AG09319 (cell line): ENCODE data around the gene NAMPT.

Experiments
- DNase-seq: peaks from one replicate; pipeline ENCODE4 v3.0.0-alpha.2; 2010; ENCODE audit warnings: low read depth; ENCODE audit errors: extremely low read depth
- TF ChIP-seq, protein P1 (sequence below): IDR thresholded peaks from 2 replicates; pipeline ENCODE4 v1.5.1; 2011; ENCODE audit warnings: low read depth, mild to moderate bottlenecking, inconsistent platforms, low read length, moderate library complexity

The NAMPT gene

DNA sequence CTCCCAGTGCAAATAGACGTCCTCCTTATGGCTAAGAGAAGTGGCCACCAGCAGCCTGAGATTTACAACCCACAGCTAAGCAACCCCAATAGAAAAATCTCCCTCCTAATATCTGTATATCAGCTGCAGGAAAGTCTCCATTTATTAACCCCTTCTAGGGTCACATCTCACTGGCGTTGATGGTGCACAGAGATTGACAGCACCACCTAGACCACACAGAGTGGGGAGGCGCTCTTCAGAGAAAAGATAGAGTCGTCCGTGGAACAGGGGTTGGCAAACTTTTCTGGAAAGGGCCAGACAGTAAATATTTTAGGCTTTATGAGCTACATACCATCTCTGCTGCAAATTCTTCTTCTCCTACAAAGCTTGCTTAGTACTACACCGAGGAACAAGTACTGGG, 60.0 kb downstream of the NAMPT start:
- TF ChIP-seq, protein P1, sequence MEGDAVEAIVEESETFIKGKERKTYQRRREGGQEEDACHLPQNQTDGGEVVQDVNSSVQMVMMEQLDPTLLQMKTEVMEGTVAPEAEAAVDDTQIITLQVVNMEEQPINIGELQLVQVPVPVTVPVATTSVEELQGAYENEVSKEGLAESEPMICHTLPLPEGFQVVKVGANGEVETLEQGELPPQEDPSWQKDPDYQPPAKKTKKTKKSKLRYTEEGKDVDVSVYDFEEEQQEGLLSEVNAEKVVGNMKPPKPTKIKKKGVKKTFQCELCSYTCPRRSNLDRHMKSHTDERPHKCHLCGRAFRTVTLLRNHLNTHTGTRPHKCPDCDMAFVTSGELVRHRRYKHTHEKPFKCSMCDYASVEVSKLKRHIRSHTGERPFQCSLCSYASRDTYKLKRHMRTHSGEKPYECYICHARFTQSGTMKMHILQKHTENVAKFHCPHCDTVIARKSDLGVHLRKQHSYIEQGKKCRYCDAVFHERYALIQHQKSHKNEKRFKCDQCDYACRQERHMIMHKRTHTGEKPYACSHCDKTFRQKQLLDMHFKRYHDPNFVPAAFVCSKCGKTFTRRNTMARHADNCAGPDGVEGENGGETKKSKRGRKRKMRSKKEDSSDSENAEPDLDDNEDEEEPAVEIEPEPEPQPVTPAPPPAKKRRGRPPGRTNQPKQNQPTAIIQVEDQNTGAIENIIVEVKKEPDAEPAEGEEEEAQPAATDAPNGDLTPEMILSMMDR, result no peak
- no peak for DNase-seq

DNA sequence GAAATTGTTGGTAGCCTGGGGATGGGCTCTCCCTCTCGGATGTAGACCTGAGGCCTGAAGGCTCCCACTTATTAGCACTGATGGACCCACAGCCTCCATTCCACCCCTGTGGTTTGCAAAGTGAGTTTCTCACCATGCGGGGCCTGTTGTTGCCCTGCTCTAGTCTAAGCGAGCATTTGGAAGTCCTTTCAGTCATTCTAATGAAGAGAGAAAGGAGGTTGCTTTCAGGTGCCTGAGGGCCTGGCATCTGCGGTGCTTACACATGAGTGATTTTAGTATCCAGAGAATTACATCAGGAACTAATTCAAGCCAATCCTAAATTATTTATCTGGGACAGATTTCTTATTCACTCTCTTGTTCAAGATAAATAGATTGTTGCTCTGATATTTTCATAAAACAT, 61.6 kb downstream of the NAMPT start:
- TF ChIP-seq, protein P1, result no peak

DNA sequence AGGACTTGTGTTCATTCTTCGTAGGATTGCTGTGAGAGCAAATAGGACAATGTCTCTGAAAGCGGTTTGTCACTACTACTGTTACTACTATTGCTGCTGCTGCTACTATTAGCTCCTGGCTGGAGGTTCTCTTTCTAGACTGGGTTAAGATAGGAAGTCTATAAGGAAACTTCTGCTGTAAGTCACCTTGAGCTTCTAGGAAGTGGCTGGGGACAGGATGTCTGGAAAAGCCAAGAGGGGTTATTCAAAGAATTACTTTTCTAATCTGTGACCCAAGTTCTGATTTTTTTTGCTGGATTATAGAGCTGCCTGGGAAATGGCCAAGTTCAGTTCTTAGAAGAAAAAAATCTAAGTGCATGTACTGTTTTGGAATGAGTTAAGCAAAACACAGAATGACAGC, 62.2 kb downstream of the NAMPT start:
- TF ChIP-seq, protein P1, result no peak
- no peak for DNase-seq

More for the DNA sequence above, 61.6 kb downstream of the NAMPT start:
- DNase-seq, result no peak

DNA sequence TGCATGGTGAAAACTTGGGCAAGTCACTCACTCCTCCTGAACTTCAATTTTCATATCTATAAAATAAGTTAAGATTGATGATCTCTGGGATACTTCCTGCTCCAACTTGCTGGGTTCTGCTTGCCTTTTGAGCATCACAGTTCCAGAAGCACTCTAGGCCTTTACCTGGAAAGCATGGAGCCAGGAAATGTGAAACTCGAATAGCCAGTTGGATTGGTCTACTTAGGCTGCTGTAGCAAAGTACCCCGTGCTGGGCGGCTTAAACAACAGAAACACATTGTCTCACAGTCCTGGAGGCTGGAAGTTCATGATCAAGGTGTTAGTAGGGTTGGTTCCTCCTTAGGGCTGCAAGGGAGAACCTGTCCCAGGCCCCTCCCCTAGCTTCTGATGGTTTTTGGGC, 64.5 kb downstream of the NAMPT start:
- no peak for DNase-seq
- TF ChIP-seq, protein P1, result no peak

DNA sequence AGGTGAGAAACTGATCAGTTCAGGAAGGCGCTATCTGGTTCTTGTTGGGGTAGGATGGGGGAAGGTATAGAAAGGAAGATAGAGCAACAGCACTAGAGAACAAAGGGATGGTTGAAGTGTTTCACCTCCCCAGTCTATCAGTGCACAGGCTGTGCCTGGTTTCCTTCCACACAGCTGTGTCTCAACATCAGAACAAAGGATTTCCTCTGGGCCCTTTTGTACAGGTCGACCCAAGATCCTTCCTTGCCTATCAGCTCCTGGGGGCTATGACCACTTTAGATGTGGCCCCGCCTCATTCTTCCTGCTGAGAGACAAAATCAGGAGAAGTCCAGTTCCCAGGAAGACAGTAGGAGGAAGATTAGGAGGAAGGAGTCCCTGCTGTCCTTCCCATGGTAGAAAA, 65.6 kb downstream of the NAMPT start:
- TF ChIP-seq, protein P1, result no peak
- DNase-seq, result no peak

DNA sequence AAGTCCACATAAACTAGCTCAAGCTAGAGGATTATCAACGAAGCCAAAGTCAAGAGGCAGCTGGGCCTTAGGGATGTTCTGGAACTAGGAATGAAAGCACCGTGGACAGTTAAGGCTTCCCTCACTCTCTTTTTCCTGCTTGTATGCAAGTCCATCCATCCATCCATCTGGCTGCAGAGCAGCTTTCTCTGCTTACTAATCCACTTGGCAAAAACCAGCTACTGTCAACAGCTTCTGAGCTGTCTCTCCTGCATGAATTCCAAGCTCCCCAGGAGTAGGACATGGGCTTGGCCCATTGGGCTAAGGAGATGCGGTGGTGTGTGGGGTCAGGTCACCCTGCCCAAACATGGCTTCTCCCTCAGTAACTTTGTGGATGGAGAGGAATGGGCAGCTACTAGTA, 66.2 kb downstream of the NAMPT start:
- DNase-seq, result no peak
- TF ChIP-seq, protein P1, result no peak

DNA sequence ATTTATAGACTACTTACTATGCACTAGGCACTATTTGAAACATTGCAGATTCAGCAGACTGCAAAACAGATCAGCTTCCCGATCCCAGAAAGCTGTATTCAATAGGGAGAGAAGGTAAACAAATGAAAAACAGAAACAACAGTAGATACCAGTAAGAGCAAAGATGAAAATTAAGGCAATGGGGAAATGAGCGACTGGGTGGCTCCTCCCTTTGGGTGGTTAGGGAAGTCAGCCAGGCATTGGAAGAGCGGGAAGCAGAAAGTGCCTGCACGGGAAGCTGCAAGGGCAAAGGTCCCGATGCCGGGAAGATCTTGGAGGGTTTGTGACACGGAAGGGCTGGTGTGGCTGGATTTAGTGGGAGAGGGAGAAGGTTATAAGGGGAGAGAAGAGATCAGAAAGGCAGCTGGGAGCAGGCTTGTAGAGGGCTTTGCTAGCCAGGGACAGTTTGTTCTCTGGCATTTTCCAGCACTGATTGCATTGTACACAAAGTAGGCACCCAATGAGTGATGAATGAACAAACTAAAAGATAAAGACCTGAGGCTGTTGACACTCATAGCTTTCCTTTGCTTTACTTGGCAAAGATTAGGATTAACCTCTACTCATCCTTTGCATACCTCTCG, 67.8 kb downstream of the NAMPT start:
- DNase-seq, result no peak
- TF ChIP-seq, protein P1, result no peak
